ENCODE data around the gene HMCN1.

DNA sequence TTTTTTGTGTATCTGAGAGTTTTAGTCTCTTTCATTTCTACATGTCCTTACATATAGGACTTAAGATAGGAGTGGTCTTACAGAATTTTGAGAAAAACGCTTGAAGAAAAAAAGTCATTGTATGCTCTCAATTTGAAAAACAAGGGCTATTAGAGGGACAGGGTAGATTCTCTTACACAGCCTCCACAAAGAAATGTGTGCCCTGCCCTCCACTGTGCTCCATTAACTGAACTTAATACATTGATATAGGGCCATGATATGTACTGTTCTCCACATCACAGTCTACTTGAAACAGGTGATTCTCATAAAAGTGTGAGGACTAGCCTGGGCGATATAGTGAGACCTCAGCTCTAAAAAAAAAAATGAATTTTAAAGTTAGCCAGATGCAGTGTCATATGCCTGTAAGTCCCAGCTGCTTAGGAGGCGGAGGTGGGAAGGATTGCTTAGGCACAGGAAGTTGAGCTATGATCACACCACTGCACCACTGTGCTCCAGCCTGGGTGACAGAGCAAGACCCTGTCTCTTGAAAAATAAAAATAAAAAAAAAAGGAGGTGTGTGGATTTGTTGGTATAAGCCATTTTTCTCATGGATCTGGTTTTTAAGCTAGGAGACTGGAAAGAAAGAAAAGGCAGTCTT lies 77.0 kb downstream of the HMCN1 start:
- TF ChIP-seq, protein P1, sequence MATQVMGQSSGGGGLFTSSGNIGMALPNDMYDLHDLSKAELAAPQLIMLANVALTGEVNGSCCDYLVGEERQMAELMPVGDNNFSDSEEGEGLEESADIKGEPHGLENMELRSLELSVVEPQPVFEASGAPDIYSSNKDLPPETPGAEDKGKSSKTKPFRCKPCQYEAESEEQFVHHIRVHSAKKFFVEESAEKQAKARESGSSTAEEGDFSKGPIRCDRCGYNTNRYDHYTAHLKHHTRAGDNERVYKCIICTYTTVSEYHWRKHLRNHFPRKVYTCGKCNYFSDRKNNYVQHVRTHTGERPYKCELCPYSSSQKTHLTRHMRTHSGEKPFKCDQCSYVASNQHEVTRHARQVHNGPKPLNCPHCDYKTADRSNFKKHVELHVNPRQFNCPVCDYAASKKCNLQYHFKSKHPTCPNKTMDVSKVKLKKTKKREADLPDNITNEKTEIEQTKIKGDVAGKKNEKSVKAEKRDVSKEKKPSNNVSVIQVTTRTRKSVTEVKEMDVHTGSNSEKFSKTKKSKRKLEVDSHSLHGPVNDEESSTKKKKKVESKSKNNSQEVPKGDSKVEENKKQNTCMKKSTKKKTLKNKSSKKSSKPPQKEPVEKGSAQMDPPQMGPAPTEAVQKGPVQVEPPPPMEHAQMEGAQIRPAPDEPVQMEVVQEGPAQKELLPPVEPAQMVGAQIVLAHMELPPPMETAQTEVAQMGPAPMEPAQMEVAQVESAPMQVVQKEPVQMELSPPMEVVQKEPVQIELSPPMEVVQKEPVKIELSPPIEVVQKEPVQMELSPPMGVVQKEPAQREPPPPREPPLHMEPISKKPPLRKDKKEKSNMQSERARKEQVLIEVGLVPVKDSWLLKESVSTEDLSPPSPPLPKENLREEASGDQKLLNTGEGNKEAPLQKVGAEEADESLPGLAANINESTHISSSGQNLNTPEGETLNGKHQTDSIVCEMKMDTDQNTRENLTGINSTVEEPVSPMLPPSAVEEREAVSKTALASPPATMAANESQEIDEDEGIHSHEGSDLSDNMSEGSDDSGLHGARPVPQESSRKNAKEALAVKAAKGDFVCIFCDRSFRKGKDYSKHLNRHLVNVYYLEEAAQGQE (IDR thresholded peaks at IDR 0.05; ENCODE audit: insufficient read depth in 1 of 2, low read depth in 2 of 2, low read length in 2 of 2), result no peak
- TF ChIP-seq TAF1 (IDR thresholded peaks at IDR 0.05; ENCODE audit: borderline replicate concordance, insufficient read depth, low read length) (no peak), POLR2AphosphoS5 (IDR thresholded peaks at IDR 0.05; ENCODE audit: low read depth, low read length) (no peak)
